Loucy (cell line): ENCODE measurements around the gene PKP2.

Source experiments
- H2AFZ ChIP-seq: fragments of 200-600 bp; sonication (generic); 2 replicates; pipeline ENCODE4 v1.6.0; 2016; ENCODE audit warnings: antibody characterized with exemption, mild to moderate bottlenecking, low read length, moderate library complexity
- H3F3A ChIP-seq: fragments of 200-600 bp; 2 replicates; pipeline ENCODE4 v1.6.0; 2016; ENCODE audit warnings: antibody characterized with exemption, low read depth, mild to moderate bottlenecking
- H3K27me3 ChIP-seq: fragments of 200-600 bp; sonication (generic); 2 replicates; pipeline ENCODE4 v1.6.1; 2014; ENCODE audit warnings: low read length, mild to moderate bottlenecking; ENCODE audit not compliant: insufficient read depth, poor library complexity, severe bottlenecking
- H3K36me3 ChIP-seq: fragments of 200-600 bp; sonication (generic); 2 replicates; pipeline ENCODE4 v1.6.1; 2016; ENCODE audit warnings: low read length; ENCODE audit not compliant: insufficient read depth
- H3K4me1 ChIP-seq: fragments of 200-600 bp; sonication (generic); 2 replicates; pipeline ENCODE4 v1.5.1; 2014; ENCODE audit warnings: low read length, mild to moderate bottlenecking; ENCODE audit not compliant: insufficient read depth, poor library complexity, severe bottlenecking
- H3K4me2 ChIP-seq: fragments of 200-600 bp; sonication (generic); 2 replicates; pipeline ENCODE4 v1.6.0; 2014; ENCODE audit warnings: antibody characterized with exemption, low read length, low read depth, mild to moderate bottlenecking; ENCODE audit not compliant: poor library complexity, severe bottlenecking
- H3K4me3 ChIP-seq: fragments of 200-600 bp; sonication (generic); 2 replicates; pipeline ENCODE4 v1.5.1; 2014; ENCODE audit warnings: low read length, mild to moderate bottlenecking, mixed read lengths; ENCODE audit not compliant: poor library complexity, severe bottlenecking
- H3K79me2 ChIP-seq: fragments of 200-600 bp; sonication (generic); 2 replicates; pipeline ENCODE4 v1.6.1; 2014; ENCODE audit warnings: low read length; ENCODE audit not compliant: insufficient read depth
- H3K9ac ChIP-seq: fragments of 200-600 bp; sonication (generic); 2 replicates; pipeline ENCODE4 v1.6.0; 2014; ENCODE audit warnings: mild to moderate bottlenecking, low read depth, low read length, moderate library complexity; ENCODE audit not compliant: poor library complexity, severe bottlenecking
- H3K9me2 ChIP-seq: fragments of 200-600 bp; sonication (generic); replicated peaks from 2 replicates; pipeline ENCODE4 v1.6.1; 2016; ENCODE audit warnings: low read depth, low read length, mixed read lengths
- H3K9me3 ChIP-seq: fragments of 200-600 bp; sonication (generic); 2 replicates; pipeline ENCODE4 v1.6.1; 2014; ENCODE audit warnings: mild to moderate bottlenecking, antibody characterized with exemption, low read length, low read depth; ENCODE audit not compliant: insufficient read depth
- H4K20me1 ChIP-seq: fragments of 200-600 bp; sonication (generic); 2 replicates; pipeline ENCODE4 v1.6.0; 2014; ENCODE audit warnings: antibody characterized with exemption, low read length, mild to moderate bottlenecking; ENCODE audit not compliant: insufficient read depth, poor library complexity, severe bottlenecking
- EZH2phosphoT487 ChIP-seq: fragments of 200-600 bp; IDR thresholded peaks from 2 replicates; pipeline ENCODE4 v1.6.1; 2018; ENCODE audit warnings: antibody characterized with exemption, mild to moderate bottlenecking, moderate library complexity, borderline replicate concordance
- TF ChIP-seq, protein P1 (sequence below): fragments of 200-600 bp; sonication (generic); conservative IDR thresholded peaks from 2 replicates; pipeline ENCODE4 v1.5.1; 2014; ENCODE audit warnings: mild to moderate bottlenecking, antibody characterized with exemption, low read length

Gene PKP2

DNA sequence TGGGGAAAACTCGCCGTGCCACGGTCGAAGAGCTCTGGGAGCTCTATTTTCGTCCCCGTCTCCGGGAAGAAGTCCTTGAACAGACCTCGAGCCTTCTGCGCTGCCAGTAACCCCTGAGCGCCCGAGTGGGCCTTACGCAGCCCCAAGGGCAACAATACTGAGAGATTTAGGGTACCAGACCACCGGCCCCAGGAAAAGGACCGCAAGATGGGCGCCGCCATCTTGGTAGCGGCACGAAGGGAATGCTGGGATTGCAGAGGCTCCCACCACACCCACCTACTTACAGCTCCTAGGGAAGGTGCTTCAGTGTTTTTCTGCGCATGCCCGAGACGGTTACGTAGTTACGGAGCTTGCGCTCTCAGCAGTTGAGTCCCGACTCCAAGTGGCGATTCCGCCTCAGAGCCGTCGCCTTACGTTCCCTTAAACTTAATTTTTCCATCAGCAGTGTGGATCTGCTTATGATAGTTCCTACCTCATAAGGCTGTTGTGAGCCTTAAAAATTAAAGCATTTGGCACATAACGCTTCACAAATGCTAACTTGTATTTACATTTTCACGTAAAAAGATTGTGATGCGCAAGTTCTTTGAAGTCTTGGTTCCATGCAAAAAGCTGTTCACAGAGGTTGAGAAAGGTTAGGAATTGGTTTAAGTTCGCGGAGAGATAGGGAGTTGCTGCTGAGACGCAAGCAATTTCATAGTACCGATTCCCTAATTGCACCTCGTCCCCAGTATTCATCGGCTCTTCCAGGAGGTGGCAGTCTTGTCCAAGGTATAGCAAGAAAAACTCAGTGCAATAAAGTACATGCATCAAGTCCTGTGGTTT, 140.7 kb downstream of the PKP2 start, which contains the start of gene YARS2:
TSS of gene YARS2 (minus strand) at position 244 of the 822 bp plus-strand sequence. CDS start at position 221, 23 bp downstream.
- no peaks in the 10 kb centered on the region for H3K9me2 ChIP-seq
- H4K20me1 ChIP-seq: peaks cover 16% of the 10 kb centered on the region
- H2AFZ ChIP-seq: peak within 1 kb of the TSS; percentile 100

DNA sequence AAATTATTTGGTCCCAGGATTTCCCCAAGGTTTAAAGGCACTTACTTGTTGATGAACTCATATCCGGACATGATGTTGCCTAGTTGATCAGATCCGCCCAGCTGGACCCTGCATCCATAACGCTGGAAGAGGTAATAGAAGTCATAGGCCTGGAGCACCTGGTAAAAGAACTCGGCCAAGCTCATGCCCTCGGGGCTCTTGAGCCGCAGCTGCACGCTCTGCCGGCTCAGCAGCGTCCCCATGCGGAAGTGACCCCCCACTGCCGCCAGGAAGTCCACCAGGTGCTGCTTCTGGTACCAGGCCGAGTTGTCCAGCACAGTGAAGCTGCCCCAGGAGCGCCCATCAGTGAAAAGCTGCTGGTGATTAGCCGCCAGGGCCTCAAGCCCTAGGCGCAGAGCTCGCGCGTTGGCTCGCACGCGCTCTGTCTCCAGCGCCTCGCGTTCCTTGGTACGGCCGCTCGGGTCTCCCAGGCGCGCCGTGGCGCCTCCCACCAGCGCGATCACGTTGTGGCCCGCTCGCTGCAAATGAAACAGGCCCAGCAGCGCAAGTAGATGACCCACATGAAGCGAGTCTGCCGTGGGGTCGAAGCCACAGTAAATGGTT, 141.4 kb downstream of the PKP2 start:
- Histone ChIP-seq H3K4me1 (peaks cover 21% of the 10 kb centered on the region), H3K79me2 (peaks cover 36% of the 10 kb centered on the region), H3K4me2 (peak overlapping the region; percentile 86), H3K4me3 (peak overlapping the region; percentile 80), H2AFZ (peak overlapping the region; percentile 100), H3K36me3 (peaks cover 16% of the 10 kb centered on the region; the same call in 1 of the 2 replicates), H3K9ac (peak overlapping the region; percentile 82), H3F3A (no peaks in the 10 kb centered on the region), H3K9me3 (no peaks in the 10 kb centered on the region), H4K20me1 (peaks cover 16% of the 10 kb centered on the region), H3K27me3 (no peaks in the 10 kb centered on the region), H3K9me2 (no peaks in the 10 kb centered on the region)
- TF ChIP-seq, protein P1, sequence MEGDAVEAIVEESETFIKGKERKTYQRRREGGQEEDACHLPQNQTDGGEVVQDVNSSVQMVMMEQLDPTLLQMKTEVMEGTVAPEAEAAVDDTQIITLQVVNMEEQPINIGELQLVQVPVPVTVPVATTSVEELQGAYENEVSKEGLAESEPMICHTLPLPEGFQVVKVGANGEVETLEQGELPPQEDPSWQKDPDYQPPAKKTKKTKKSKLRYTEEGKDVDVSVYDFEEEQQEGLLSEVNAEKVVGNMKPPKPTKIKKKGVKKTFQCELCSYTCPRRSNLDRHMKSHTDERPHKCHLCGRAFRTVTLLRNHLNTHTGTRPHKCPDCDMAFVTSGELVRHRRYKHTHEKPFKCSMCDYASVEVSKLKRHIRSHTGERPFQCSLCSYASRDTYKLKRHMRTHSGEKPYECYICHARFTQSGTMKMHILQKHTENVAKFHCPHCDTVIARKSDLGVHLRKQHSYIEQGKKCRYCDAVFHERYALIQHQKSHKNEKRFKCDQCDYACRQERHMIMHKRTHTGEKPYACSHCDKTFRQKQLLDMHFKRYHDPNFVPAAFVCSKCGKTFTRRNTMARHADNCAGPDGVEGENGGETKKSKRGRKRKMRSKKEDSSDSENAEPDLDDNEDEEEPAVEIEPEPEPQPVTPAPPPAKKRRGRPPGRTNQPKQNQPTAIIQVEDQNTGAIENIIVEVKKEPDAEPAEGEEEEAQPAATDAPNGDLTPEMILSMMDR: peak; percentile 90
- TF ChIP-seq EZH2phosphoT487: no peak

More for the DNA sequence above, 140.7 kb downstream of the PKP2 start, which contains the start of gene YARS2:
- H3K4me2 ChIP-seq: peak within 1 kb of the TSS; percentile 86
- peaks cover 36% of the 10 kb centered on the region for H3K79me2 ChIP-seq
- no peaks in the 10 kb centered on the region for H3K9me3 ChIP-seq
- no peaks in the 10 kb centered on the region for H3K27me3 ChIP-seq
- peaks cover 10% of the 10 kb centered on the region; the same call in 1 of the 2 replicates for H3K36me3 ChIP-seq
- TF ChIP-seq, protein P1: peak; percentile 98
- TF ChIP-seq EZH2phosphoT487: no peak
- peaks cover 21% of the 10 kb centered on the region for H3K4me1 ChIP-seq
- peak within 1 kb of the TSS; percentile 80 for H3K4me3 ChIP-seq
- H3K9ac ChIP-seq: peak within 1 kb of the TSS; percentile 82
- no peaks in the 10 kb centered on the region for H3F3A ChIP-seq

DNA sequence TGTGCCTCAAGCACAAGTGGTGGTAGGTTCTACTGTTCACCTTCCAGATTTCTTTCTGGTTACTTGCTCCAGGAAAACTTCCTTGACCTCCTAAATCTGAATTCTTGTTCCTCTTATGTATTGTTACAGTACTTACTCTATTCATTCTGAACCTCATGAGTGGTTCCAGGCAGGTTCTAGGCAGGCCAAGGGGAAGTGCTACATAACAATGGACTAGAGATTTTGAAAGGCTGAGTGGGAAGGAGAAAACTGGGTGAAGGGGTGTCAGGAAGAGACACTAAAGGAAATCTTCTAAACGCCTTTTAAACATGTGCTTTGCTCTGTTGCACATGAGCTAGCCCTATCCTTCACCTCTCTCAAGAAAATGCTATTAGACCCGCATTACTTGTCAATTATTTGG, 142.5 kb downstream of the PKP2 start:
- Histone ChIP-seq H3K9me2 (no peaks in the 10 kb centered on the region), H3K36me3 (peaks cover 26% of the 10 kb centered on the region; the same call in 1 of the 2 replicates), H3K4me3 (peak overlapping the region; percentile 80), H2AFZ (no peak overlapping the region), H3K9me3 (no peaks in the 10 kb centered on the region), H4K20me1 (peaks cover 16% of the 10 kb centered on the region), H3K9ac (peak overlapping the region; percentile 82), H3F3A (no peaks in the 10 kb centered on the region), H3K4me2 (peak overlapping the region; percentile 86), H3K79me2 (peaks cover 36% of the 10 kb centered on the region), H3K27me3 (no peaks in the 10 kb centered on the region), H3K4me1 (peaks cover 21% of the 10 kb centered on the region)
- TF ChIP-seq EZH2phosphoT487: no peak
- TF ChIP-seq, protein P1: no peak
